Subcutaneous adipose tissue (tissue), 1 donor: ENCODE results near the gene MSL3B.

Source experiments
- CTCF ChIP-seq: fragments of 450-650 bp; IDR thresholded peaks from one replicate; pipeline ENCODE4 v1.5.1; 2016; ENCODE audit warnings: low read depth, mild to moderate bottlenecking, control low read depth, antibody characterized with exemption, moderate library complexity

The MSL3B gene

GRCh38 chr2:233819884-233820773 is 48.1 kb downstream of the MSL3B start:
- TF ChIP-seq CTCF, result no peak

DNA sequence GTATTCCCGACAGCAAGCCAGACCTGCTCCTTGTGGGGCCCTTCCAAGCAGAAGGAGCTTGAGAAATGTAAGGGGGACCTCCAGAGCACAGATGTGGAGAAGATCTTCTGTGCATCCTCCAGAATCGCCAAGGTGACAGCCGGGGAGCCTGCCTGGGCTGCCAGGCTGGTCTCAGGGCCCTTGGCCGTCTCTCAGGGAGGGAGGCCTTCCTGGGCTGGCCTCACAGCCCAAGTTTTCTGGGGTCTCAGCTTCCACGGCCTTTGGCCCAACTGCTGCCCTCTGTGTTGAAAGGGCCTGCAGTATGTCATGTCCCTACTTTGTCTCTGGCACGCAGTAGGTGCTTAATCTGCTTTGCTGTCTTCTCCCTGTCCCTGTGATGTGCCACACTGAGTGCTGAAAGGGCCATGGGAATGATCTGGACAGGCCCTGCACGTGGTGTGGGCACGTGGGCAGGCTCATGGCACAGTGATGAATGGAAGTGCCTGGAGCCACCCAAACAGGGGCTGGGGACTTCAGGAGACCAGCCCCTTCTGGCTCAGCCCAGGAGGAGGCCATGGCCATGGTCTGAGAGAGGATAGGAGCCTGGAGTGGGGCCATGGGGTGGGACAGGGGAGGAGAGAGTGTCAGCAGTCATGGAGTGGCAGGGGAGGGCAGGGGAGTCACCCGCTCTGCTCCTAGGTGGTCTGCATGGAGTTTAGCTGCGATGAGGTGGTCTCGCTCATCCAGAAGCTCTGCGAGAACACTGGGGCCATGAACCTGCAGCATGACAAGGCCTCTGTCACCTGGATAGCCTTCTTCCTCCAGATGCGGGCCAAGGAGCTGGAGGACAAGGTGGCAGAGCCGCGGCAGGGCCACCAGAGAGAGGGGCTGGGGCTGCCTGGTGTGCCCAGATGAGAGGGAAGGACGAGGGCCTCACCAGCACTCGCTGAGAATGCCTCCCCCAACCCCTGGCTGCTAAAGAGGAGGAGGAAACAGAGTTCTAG is 49.3 kb downstream of the MSL3B start:
- no peak for TF ChIP-seq CTCF

DNA sequence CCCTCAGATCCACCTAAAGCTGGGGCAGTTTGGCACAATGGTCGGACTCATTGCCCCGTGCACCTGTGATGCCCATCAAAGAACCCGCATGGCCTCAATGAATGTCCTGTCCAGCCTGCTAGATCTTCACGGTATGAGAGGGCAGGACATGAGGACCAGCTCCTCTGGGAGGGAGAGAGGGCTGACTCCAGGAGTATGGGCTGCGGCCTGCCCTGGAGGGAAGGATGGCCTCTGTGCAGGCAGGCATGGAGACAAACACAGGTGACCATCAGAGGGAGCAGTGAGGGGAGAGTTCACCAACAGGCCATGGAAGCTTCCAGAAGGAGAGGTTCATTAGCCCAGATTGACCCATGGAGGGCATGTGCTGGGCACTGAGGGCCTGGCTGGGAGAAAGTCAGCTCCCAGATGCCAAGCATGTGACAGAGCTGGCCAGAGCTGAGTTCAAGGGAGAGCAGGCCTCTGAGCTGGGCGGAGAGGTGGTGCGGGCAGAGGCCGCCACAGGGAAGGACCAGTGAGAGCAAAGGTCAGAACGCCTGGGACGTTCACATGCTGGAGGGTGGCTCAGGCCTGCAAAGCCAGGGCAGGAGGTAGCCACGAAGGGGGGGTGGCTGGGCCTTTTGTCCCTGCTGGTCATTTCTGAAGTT is 50.1 kb downstream of the MSL3B start:
- TF ChIP-seq CTCF, result no peak

DNA sequence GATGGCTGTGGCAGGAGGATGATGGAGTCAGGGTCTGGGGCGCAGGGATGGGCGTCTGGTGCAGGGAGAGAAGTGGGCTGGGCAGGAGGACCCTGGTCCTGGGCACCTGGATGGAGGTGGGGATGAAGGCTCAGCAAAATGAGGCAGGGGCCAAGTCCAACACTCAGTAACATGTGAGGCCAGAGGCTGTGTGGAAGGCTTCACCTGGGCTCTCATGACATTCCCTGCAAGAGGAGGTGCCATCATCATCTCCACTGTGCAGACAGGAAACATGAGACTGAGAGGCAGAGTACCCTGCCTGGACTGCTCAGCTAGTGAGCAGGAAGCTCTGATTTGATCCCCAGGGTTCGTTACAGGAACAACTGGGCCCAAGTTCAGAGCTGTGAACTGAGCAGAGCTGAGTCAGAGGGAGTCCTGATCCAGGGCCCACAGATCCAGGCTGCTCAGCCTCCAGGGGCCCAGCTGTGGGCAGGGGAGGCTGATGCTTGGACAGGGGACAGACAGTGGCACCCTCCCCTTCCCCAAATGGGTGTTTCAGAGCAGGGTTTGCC is 50.8 kb downstream of the MSL3B start:
- TF ChIP-seq CTCF, result no peak

GRCh38 chr2:233816771-233817170 is 51.4 kb downstream of the MSL3B start:
- no peak for TF ChIP-seq CTCF

DNA sequence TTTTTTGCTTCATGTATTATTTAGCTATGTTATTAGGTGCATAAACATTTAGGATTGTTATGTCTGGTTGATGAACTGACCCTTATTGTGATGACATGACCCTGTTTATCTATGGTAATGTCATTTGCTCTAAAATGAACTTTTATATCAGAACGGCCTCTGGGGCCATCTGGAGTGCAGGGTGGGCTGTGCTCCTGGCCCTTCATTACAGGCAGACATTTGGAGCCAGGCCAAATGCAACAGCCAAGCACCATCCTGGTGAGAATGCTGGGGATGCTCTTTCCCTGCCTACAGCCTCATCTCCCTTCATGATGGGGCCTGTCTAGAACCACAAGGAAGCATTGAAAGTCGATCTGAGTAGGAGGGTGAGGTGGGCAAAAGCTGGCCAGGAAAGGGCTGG is 51.9 kb downstream of the MSL3B start:
- no peak for TF ChIP-seq CTCF
